NCI-H1417 (cell line): ENCODE data around the gene MRPL12.

Experiments
- DNase-seq, 3 experiments: peaks; one replicate each; lab custom pipeline; 2025; lab: John Stamatoyannopoulos, UW

Gene MRPL12

GRCh38 chr17:81702934-81703746, at the start of gene MRPL12:
TSS of gene MRPL12 (plus strand) at chr17:81703367. CDS start at chr17:81703502, 135 bp downstream.
- DNase-seq = peak; percentile 93 to 96 (median 94)

- no peak for DNase-seq
These were observed 47.6 kb upstream of the MRPL12 start for GRCh38 chr17:81655378-81656117.

- DNase-seq = no peak
These were observed 46.9 kb upstream of the MRPL12 start, which contains the start of gene PDE6G for GRCh38 chr17:81656118-81656743. TSS of gene PDE6G (minus strand) at chr17:81656542. CDS start at chr17:81653305, 3,237 bp downstream.

GRCh38 chr17:81656835-81657234, 46.3 kb upstream of the MRPL12 start:
- DNase-seq = no peak

- DNase-seq = no peak
These were observed 44.1 kb upstream of the MRPL12 start for GRCh38 chr17:81659038-81659437.

GRCh38 chr17:81660441-81660840, 42.7 kb upstream of the MRPL12 start:
- no peak for DNase-seq

- no peak for DNase-seq
These were observed 41.2 kb upstream of the MRPL12 start for GRCh38 chr17:81662002-81662401.

- DNase-seq = no peak
These were observed 39.1 kb upstream of the MRPL12 start for GRCh38 chr17:81664051-81664470.

GRCh38 chr17:81665205-81666091, 37.7 kb upstream of the MRPL12 start:
- peak in 2 of 3 experiments; percentile 20 to 61 for DNase-seq

- peak in 1 of 3 experiments; percentile 44 for DNase-seq
These were observed 37.1 kb upstream of the MRPL12 start for GRCh38 chr17:81666092-81666341.

GRCh38 chr17:81666342-81667191, 36.6 kb upstream of the MRPL12 start, which contains the start of the genes CCDC137 and OXLD1:
TSS of gene CCDC137 (plus strand) at chr17:81666737. CDS start at chr17:81666767, 30 bp downstream.
TSS of gene OXLD1 (minus strand) at chr17:81666605. CDS start at chr17:81666577, 28 bp downstream.
- DNase-seq = peak; percentile 94 to 96 (median 95)

- DNase-seq = no peak
These were observed 35.4 kb upstream of the MRPL12 start for GRCh38 chr17:81667754-81668153.

GRCh38 chr17:81672504-81672903, 30.7 kb upstream of the MRPL12 start:
- no peak for DNase-seq

GRCh38 chr17:81672954-81673353, 30.2 kb upstream of the MRPL12 start:
- DNase-seq = no peak

- DNase-seq = no peak
These were observed 29.5 kb upstream of the MRPL12 start for GRCh38 chr17:81673561-81674258.

- DNase-seq = peak; percentile 3 to 49 (median 8)
These were observed 27.5 kb upstream of the MRPL12 start for GRCh38 chr17:81675515-81676221.

GRCh38 chr17:81676906-81677305, 26.3 kb upstream of the MRPL12 start:
- DNase-seq = no peak

- DNase-seq = no peak
These were observed 23.0 kb upstream of the MRPL12 start for GRCh38 chr17:81680150-81680549.

GRCh38 chr17:81681672-81682071, 21.5 kb upstream of the MRPL12 start:
- peak in 2 of 3 experiments; percentile 84 to 94 for DNase-seq
